Liver (tissue), 9 donors: ENCODE measurements around the gene RAB5B. TPM values are rescaled to one million over a fixed set of nuclear protein-coding genes. Genes with fewer than 3 reads are reported as not detected.
A peak's percentile ranks its signal among the peaks of the same experiment; 100 is the strongest.
"Not testable (repeated sequence)": the region's sequence is repeated elsewhere in the genome, so short reads cannot be mapped to it uniquely, and the experiment has no call there.

Experiments
- DNase-seq: peaks from one replicate; pipeline ENCODE4 v3.0.0-alpha.2; 2017; ENCODE audit warnings: low spot score
- H3K27ac ChIP-seq, 2 donors: one replicate each; pipeline ENCODE4 v1.7.0; 2013; ENCODE audit warnings: inconsistent platforms in 2 of 2, low read length in 2 of 2, control low read depth in 1 of 2, low read depth in 1 of 2, mild to moderate bottlenecking in 1 of 2
- H3K27me3 ChIP-seq, 4 donors: one replicate each; pipeline versions ENCODE4 v1.6.1 to v1.7.0; 2013; ENCODE audit warnings: low read length in 3 of 4, inconsistent platforms in 1 of 4, mild to moderate bottlenecking in 1 of 4, moderate library complexity in 1 of 4; ENCODE audit not compliant: control insufficient read depth in 4 of 4, insufficient read depth in 4 of 4
- H3K36me3 ChIP-seq, 4 donors: one replicate each; pipeline versions ENCODE4 v1.6.1 to v1.7.0; 2013; ENCODE audit warnings: low read length in 3 of 4, mild to moderate bottlenecking in 3 of 4, low read depth in 1 of 4, moderate library complexity in 1 of 4; ENCODE audit not compliant: control insufficient read depth in 4 of 4, insufficient read depth in 3 of 4
- H3K4me1 ChIP-seq, 4 donors: one replicate each; pipeline versions ENCODE4 v1.6.1 to v1.7.0; 2013; ENCODE audit warnings: low read length in 3 of 4, mild to moderate bottlenecking in 3 of 4, moderate library complexity in 1 of 4; ENCODE audit not compliant: control insufficient read depth in 4 of 4, insufficient read depth in 4 of 4
- H3K4me3 ChIP-seq, 3 donors: one replicate each; pipeline versions ENCODE4 v1.6.1 to v1.7.0; 2013; ENCODE audit warnings: low read length in 3 of 3, control low read depth in 1 of 3, low read depth in 1 of 3, mild to moderate bottlenecking in 1 of 3
- H3K9ac ChIP-seq, 2 donors: one replicate each; pipeline ENCODE4 v1.7.0; 2013; ENCODE audit warnings: low read length in 2 of 2, mild to moderate bottlenecking in 2 of 2, moderate library complexity in 2 of 2, control low read depth in 1 of 2, low read depth in 1 of 2
- H3K9me3 ChIP-seq, 4 donors: one replicate each; pipeline versions ENCODE4 v1.6.1 to v1.7.0; 2013; ENCODE audit warnings: low read length in 3 of 4; ENCODE audit not compliant: control insufficient read depth in 4 of 4
- EGR1 ChIP-seq, 2 donors: IDR thresholded peaks; 2 replicates each; pipeline ENCODE4 v1.6.1; 2016 to 2018; ENCODE audit warnings: antibody characterized with exemption in 2 of 2, low read depth in 2 of 2
- FOXA1 ChIP-seq: IDR thresholded peaks from 2 replicates; pipeline ENCODE4 v1.6.1; 2016; ENCODE audit warnings: antibody characterized with exemption
- FOXA2 ChIP-seq: IDR thresholded peaks from 2 replicates; pipeline ENCODE4 v1.6.1; 2016; ENCODE audit warnings: antibody characterized with exemption
- GABPA ChIP-seq, 2 donors: IDR thresholded peaks in 1 of 2; conservative IDR thresholded peaks in 1 of 2; 2 replicates each; pipeline ENCODE4 v1.6.1; 2016; ENCODE audit warnings: antibody characterized with exemption in 2 of 2, mild to moderate bottlenecking in 1 of 2, moderate library complexity in 1 of 2
- HNF4A ChIP-seq, 2 donors: conservative IDR thresholded peaks; 2 replicates each; pipeline ENCODE4 v1.6.1; 2016; ENCODE audit warnings: antibody characterized with exemption in 2 of 2, mild to moderate bottlenecking in 2 of 2
- HNF4G ChIP-seq: IDR thresholded peaks from 2 replicates; pipeline ENCODE4 v1.6.1; 2016; ENCODE audit warnings: antibody characterized with exemption
- JUND ChIP-seq, 2 donors: IDR thresholded peaks; 2 replicates each; pipeline ENCODE4 v1.6.1; 2016; ENCODE audit warnings: antibody characterized with exemption in 2 of 2
- NR2F2 ChIP-seq: IDR thresholded peaks from 2 replicates; pipeline ENCODE4 v1.6.1; 2016; ENCODE audit warnings: antibody characterized with exemption
- RAD21 ChIP-seq, 2 donors: IDR thresholded peaks; 2 replicates each; pipeline ENCODE4 v1.6.1; 2016; ENCODE audit warnings: antibody characterized with exemption in 2 of 2, mild to moderate bottlenecking in 2 of 2
- RXRA ChIP-seq, 2 donors: IDR thresholded peaks; 2 replicates each; pipeline ENCODE4 v1.6.1; 2017 to 2018; ENCODE audit warnings: antibody characterized with exemption in 2 of 2, mild to moderate bottlenecking in 1 of 2
- SP1 ChIP-seq: IDR thresholded peaks from 2 replicates; pipeline ENCODE4 v1.6.1; 2018; ENCODE audit warnings: antibody characterized with exemption, mild to moderate bottlenecking
- TAF1 ChIP-seq: conservative IDR thresholded peaks from 2 replicates; pipeline ENCODE4 v1.6.1; 2016; ENCODE audit warnings: antibody characterized with exemption, mild to moderate bottlenecking
- YY1 ChIP-seq: IDR thresholded peaks from 2 replicates; pipeline ENCODE4 v1.6.1; 2016; ENCODE audit warnings: antibody characterized with exemption, mild to moderate bottlenecking
- WGBS: extraction: QIAGEN DNeasy Blood & Tissue Kit; methylation state at CpG from one replicate; pipeline ENCODE4 v1.1.7; 2013; 5-methylcytosine and 5-hydroxymethylcytosine counted together
- polyA plus RNA-seq, 2 donors: library from polyadenylated mRNA; stranded (reverse) in 1 of 2; unstranded in 1 of 2; fragments of 200-250 nt in 1 of 2; fragments of >200 nt in 1 of 2; fragmentation: Nextera tagmentation in 1 of 2; extraction: Ambion mirVana in 1 of 2; gene quantifications; one replicate each; pipeline versions ENCODE4 v1.2.1 to v1.2.3, GENCODE V29; 2013 to 2015
- total RNA-seq, 2 donors: library from RNA; depleted of rRNA; stranded (reverse); fragments of >200 nt; gene quantifications; one replicate each; pipeline ENCODE4 v1.2.3, GENCODE V29; 2014
- TF ChIP-seq, protein P1 (sequence below): IDR thresholded peaks from 2 replicates; pipeline ENCODE4 v1.6.1; 2016; ENCODE audit warnings: antibody characterized with exemption
- TF ChIP-seq, protein P2 (sequence below): IDR thresholded peaks from 2 replicates; pipeline ENCODE4 v1.6.1; 2016; ENCODE audit warnings: antibody characterized with exemption
- TF ChIP-seq, protein P3 (sequence below): fragments of 150-350 bp; IDR thresholded peaks from 2 replicates; pipeline ENCODE4 v1.5.1; 2017; ENCODE audit warnings: improper control_type of control experiment, low read depth, low read length; ENCODE audit not compliant: missing input control
- TF ChIP-seq, protein P4 (sequence below): IDR thresholded peaks from 2 replicates; pipeline ENCODE4 v1.6.1; 2016; ENCODE audit warnings: antibody characterized with exemption
- TF ChIP-seq, protein P5 (sequence below): IDR thresholded peaks from 2 replicates; pipeline ENCODE4 v1.6.1; 2016; ENCODE audit warnings: antibody characterized with exemption, mild to moderate bottlenecking
- donor health status: healthy.
- donor health status: healthy.
- donor health status: healthy.
- donor health status: healthy.
- donor health status: healthy.

Gene RAB5B
- total and polyA plus RNA-seq, 4 donors = 20.7 to 44.0 (median 38.4) TPM

DNA sequence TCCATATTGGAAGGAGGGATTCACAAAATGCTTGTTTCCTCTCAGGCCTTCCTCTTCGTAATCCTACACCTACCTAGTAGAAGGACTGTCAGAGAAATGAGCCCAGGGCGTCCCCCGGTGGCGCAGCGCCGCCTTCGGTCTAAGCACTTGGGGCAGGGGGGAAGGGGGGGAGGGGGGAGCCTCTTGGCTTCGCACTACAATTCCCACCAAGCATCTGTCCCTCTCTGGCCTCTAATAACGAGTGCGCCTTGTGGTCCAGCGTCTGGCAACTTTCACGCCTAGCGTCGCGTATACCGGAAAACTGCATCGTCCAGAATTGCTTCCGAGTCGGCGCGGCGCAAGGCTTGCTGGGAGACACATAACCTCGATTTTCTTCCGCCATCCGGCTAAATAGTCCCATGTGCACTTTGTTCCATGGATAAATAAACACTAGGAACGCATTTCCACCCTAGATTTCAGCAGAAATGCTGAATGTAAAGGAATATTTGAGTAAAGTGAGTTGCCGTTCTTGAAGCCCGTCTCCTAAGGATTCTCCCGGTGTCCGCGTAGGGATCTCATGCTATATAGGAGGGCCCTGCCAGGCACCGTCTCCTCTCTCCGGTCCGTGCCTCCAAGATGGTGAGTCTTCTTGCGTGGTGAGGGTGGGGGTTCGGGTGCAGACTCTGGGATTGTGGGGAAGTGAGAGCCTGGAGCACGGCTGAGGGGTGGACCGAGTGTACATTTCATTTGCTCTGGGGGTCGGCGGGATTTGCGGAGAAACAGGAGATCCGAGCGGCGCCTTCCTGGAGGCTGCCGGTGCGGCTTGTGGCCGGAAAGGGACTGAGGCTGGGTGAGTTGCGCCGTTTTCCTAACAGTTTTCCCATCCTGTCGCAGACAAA, 67.9 kb downstream of the RAB5B start, which contains the start of gene RPS26:
Gene RPS26 (plus strand): TSS at position 367 of the 878 bp plus-strand sequence. CDS start 249 bp downstream, at position 616.
- under 1% methylated on average over 50 of the region's 50 CpGs for WGBS

DNA sequence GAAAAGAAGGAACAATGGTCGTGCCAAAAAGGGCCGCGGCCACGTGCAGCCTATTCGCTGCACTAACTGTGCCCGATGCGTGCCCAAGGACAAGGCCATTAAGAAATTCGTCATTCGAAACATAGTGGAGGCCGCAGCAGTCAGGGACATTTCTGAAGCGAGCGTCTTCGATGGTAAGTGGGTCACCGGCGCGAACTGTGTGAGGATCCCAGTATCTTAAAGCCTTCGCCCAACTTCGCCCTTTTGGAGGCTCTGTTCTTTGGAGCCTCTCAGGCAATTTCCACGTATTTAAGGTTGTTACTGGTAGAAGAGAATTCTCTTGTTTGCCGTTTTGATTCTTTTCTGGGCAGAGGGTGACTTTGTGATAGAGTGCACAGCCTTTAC, 68.5 kb downstream of the RAB5B start:
- not testable (repeated sequence) for H3K9me3 ChIP-seq, DNase-seq, H3K27me3 ChIP-seq
- WGBS = 2% methylated on average over 20 of the region's 20 CpGs
- peak overlapping the region; percentile 80 to 100 (median 99) for H3K4me3 ChIP-seq
- peak overlapping the region; percentile 99 to 100 for H3K27ac ChIP-seq
- H3K36me3 ChIP-seq = peaks cover 4 to 24% (median 16%) of the 10 kb centered on the region in 4 donors
- H3K4me1 ChIP-seq = peaks cover 2 to 34% (median 24%) of the 10 kb centered on the region in 4 donors
- H3K9ac ChIP-seq = peak overlapping the region; percentile 96 to 98

More for the DNA sequence above, 67.9 kb downstream of the RAB5B start, which contains the start of gene RPS26:
- peak; percentile 89 for DNase-seq
- TF ChIP-seq NR2F2 = peak; percentile 16
- TF ChIP-seq, protein P1, sequence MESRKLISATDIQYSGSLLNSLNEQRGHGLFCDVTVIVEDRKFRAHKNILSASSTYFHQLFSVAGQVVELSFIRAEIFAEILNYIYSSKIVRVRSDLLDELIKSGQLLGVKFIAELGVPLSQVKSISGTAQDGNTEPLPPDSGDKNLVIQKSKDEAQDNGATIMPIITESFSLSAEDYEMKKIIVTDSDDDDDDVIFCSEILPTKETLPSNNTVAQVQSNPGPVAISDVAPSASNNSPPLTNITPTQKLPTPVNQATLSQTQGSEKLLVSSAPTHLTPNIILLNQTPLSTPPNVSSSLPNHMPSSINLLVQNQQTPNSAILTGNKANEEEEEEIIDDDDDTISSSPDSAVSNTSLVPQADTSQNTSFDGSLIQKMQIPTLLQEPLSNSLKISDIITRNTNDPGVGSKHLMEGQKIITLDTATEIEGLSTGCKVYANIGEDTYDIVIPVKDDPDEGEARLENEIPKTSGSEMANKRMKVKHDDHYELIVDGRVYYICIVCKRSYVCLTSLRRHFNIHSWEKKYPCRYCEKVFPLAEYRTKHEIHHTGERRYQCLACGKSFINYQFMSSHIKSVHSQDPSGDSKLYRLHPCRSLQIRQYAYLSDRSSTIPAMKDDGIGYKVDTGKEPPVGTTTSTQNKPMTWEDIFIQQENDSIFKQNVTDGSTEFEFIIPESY = peak; percentile 86
- TF ChIP-seq, protein P2, sequence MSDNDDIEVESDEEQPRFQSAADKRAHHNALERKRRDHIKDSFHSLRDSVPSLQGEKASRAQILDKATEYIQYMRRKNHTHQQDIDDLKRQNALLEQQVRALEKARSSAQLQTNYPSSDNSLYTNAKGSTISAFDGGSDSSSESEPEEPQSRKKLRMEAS = peak; percentile 87
- TF ChIP-seq SP1 = peak; percentile 78
- TF ChIP-seq RXRA (IDR thresholded peaks at IDR 0.05) = peak; percentile 44 to 46
- peak in 1 of 2 donors; percentile 64 for TF ChIP-seq EGR1 (IDR thresholded peaks at IDR 0.05; ENCODE audit: low read depth in 2 of 2)
- TF ChIP-seq JUND (IDR thresholded peaks at IDR 0.05) = peak; percentile 23 to 53
- TF ChIP-seq HNF4A (conservative IDR thresholded peaks at IDR 0.05) = peak; percentile 37 to 72
- TF ChIP-seq TAF1 = peak; percentile 99
- TF ChIP-seq, protein P3, sequence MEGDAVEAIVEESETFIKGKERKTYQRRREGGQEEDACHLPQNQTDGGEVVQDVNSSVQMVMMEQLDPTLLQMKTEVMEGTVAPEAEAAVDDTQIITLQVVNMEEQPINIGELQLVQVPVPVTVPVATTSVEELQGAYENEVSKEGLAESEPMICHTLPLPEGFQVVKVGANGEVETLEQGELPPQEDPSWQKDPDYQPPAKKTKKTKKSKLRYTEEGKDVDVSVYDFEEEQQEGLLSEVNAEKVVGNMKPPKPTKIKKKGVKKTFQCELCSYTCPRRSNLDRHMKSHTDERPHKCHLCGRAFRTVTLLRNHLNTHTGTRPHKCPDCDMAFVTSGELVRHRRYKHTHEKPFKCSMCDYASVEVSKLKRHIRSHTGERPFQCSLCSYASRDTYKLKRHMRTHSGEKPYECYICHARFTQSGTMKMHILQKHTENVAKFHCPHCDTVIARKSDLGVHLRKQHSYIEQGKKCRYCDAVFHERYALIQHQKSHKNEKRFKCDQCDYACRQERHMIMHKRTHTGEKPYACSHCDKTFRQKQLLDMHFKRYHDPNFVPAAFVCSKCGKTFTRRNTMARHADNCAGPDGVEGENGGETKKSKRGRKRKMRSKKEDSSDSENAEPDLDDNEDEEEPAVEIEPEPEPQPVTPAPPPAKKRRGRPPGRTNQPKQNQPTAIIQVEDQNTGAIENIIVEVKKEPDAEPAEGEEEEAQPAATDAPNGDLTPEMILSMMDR = peak; percentile 7
- no peak for TF ChIP-seq FOXA1
- TF ChIP-seq GABPA (IDR thresholded peaks at IDR 0.05 in 1 of 2, conservative IDR thresholded peaks at IDR 0.05 in 1 of 2) = peak; percentile 74 to 96
- peak; percentile 33 to 66 for TF ChIP-seq RAD21 (IDR thresholded peaks at IDR 0.05)
- TF ChIP-seq YY1 = peak; percentile 95
- TF ChIP-seq, protein P4, sequence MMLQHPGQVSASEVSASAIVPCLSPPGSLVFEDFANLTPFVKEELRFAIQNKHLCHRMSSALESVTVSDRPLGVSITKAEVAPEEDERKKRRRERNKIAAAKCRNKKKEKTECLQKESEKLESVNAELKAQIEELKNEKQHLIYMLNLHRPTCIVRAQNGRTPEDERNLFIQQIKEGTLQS = no peak
- TF ChIP-seq HNF4G = no peak
- TF ChIP-seq, protein P5, sequence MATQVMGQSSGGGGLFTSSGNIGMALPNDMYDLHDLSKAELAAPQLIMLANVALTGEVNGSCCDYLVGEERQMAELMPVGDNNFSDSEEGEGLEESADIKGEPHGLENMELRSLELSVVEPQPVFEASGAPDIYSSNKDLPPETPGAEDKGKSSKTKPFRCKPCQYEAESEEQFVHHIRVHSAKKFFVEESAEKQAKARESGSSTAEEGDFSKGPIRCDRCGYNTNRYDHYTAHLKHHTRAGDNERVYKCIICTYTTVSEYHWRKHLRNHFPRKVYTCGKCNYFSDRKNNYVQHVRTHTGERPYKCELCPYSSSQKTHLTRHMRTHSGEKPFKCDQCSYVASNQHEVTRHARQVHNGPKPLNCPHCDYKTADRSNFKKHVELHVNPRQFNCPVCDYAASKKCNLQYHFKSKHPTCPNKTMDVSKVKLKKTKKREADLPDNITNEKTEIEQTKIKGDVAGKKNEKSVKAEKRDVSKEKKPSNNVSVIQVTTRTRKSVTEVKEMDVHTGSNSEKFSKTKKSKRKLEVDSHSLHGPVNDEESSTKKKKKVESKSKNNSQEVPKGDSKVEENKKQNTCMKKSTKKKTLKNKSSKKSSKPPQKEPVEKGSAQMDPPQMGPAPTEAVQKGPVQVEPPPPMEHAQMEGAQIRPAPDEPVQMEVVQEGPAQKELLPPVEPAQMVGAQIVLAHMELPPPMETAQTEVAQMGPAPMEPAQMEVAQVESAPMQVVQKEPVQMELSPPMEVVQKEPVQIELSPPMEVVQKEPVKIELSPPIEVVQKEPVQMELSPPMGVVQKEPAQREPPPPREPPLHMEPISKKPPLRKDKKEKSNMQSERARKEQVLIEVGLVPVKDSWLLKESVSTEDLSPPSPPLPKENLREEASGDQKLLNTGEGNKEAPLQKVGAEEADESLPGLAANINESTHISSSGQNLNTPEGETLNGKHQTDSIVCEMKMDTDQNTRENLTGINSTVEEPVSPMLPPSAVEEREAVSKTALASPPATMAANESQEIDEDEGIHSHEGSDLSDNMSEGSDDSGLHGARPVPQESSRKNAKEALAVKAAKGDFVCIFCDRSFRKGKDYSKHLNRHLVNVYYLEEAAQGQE = peak; percentile 94
- no peak for TF ChIP-seq FOXA2
- peak within 1 kb of the TSS; percentile 96 to 98 for H3K9ac ChIP-seq
- peak within 1 kb of the TSS; percentile 80 to 100 (median 99) for H3K4me3 ChIP-seq
- H3K27ac ChIP-seq = peak within 1 kb of the TSS; percentile 99 to 100
- H3K4me1 ChIP-seq = peaks cover 2 to 39% (median 29%) of the 10 kb centered on the region in 4 donors
- no peaks in the 10 kb centered on the region for H3K27me3 ChIP-seq
- H3K36me3 ChIP-seq = peaks cover 4 to 24% (median 16%) of the 10 kb centered on the region in 4 donors
- H3K9me3 ChIP-seq = no peaks in the 10 kb centered on the region
